ENCODE measurements around the gene DCTN1. TPM values are rescaled to one million over a fixed set of nuclear protein-coding genes. Genes with fewer than 3 reads are reported as not detected.

Gene DCTN1
- total RNA-seq, 2 donors from 2014 or later = 93.9 to 294 TPM

DNA sequence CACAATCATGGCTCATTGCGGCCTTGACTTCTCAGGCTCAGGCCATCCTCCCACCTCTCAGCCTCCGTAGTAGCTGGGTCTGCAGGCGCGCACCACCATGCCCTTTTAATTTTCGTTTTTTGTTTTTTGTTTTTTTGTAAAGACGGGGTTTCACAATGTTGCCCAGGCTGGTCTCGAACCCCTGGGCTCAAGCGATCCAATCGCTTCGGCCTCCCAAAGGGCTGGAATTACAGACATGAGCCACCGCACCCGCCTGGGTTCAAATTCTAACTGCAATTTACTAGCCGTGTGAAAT, 12.3 kb upstream of the DCTN1 start:
- Histone ChIP-seq H3K4me3 (peak overlapping the region; percentile 87 to 90), H3K27ac (no peak overlapping the region), H3K36me3 (no peaks in the 10 kb centered on the region), H3K4me1 (replicated peaks) (peaks cover 6% of the 10 kb centered on the region), H3K9me3 (no peaks in the 10 kb centered on the region), H3K27me3 (replicated peaks; ENCODE audit: insufficient read depth) (no peaks in the 10 kb centered on the region)
- DNase-seq (ENCODE audit: low spot score) = no peak
- intact Hi-C loops (cut with DNase I) = loop anchor here (2.0 kb wide), 1 partner anchor 28 kb away; the partner anchor contains the start of genes C2orf81 and WDR54
- WGBS = 69% methylated on average over 13 of the region's 13 CpGs
- TF ChIP-seq CTCF (IDR thresholded peaks at IDR 0.05) (no peak), POLR2A (IDR thresholded peaks at IDR 0.05) (no peak)

- intact Hi-C loops (cut with DNase I) = loop anchor here (2.0 kb wide), 1 partner anchor 29 kb away; the partner anchor contains the start of genes C2orf81 and WDR54
- peak; percentile 86 for DNase-seq (ENCODE audit: low spot score)
- no peaks in the 10 kb centered on the region for H3K36me3 ChIP-seq
- H3K4me3 ChIP-seq = peak overlapping the region; percentile 87 to 90
- no peaks in the 10 kb centered on the region for H3K27me3 ChIP-seq (replicated peaks; ENCODE audit: insufficient read depth)
- WGBS = under 1% methylated on average over 53 of the region's 62 CpGs
- peak overlapping the region; percentile 85 to 91 for H3K27ac ChIP-seq
- H3K9me3 ChIP-seq = no peaks in the 10 kb centered on the region
- TF ChIP-seq POLR2AphosphoS5 (IDR thresholded peaks at IDR 0.05) (peak; percentile 93), POLR2A (IDR thresholded peaks at IDR 0.05) (no peak), CTCF (IDR thresholded peaks at IDR 0.05) (peak; percentile 95 to 98 (median 96))
- peaks cover 6% of the 10 kb centered on the region for H3K4me1 ChIP-seq (replicated peaks)
These were observed 11.7 kb upstream of the DCTN1 start for GRCh38 chr2:74391580-74392448.

DNA sequence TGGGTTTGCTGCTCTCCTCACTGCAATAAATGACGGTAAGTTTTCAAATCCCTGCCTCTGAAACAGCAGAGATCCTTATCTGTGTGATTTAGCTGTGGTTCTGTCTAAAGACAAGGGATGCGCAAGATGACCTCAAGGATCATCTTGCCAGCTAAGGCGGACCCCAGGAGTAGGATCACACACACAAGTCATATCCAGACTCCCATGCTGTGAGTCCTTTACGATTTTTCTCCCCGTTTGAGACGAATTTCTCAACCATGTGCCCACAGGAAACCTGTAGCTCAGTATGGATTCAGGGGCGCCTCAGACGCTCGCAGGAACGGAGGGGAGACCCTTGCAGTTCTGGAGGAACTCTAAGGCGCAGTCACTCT, 11.1 kb upstream of the DCTN1 start:
- TF ChIP-seq CTCF (IDR thresholded peaks at IDR 0.05) (no peak), POLR2A (IDR thresholded peaks at IDR 0.05) (no peak), POLR2AphosphoS5 (IDR thresholded peaks at IDR 0.05) (no peak)
- H3K4me3 ChIP-seq = peak overlapping the region; percentile 87 to 90
- under 1% methylated on average over 11 of the region's 11 CpGs for WGBS
- peaks cover 6% of the 10 kb centered on the region for H3K4me1 ChIP-seq (replicated peaks)
- no peaks in the 10 kb centered on the region for H3K36me3 ChIP-seq
- no peak for DNase-seq (ENCODE audit: low spot score)
- no peaks in the 10 kb centered on the region for H3K27me3 ChIP-seq (replicated peaks; ENCODE audit: insufficient read depth)
- H3K9me3 ChIP-seq = no peaks in the 10 kb centered on the region
- intact Hi-C loops (cut with DNase I) = no loop called here
- H3K27ac ChIP-seq = peak overlapping the region; percentile 85 to 91

DNA sequence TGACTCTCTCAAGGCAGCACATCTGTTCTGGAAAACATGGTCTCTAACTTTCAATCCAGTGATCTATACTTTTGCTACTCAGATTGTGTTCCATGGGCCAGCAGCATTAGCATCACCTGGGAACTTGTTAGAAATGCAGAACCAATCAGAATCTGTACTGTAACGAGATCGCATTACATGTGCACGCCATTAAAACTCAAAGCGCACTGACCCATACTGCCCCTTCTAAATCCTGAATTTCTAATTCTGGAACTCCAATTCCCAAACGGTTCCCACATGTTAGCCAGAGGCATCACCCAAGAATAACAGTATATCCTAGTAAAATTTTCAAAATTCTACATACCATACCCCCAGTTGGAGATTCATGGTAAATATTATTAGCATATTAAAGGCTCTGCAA, 10.5 kb upstream of the DCTN1 start:
- H3K27ac ChIP-seq = no peak overlapping the region
- DNase-seq (ENCODE audit: low spot score) = no peak
- H3K4me3 ChIP-seq = peak overlapping the region; percentile 87 to 90
- H3K36me3 ChIP-seq = no peaks in the 10 kb centered on the region
- no peak for TF ChIP-seq POLR2A (IDR thresholded peaks at IDR 0.05)
- no peak for TF ChIP-seq POLR2AphosphoS5 (IDR thresholded peaks at IDR 0.05)
- TF ChIP-seq CTCF (IDR thresholded peaks at IDR 0.05) = no peak
- H3K9me3 ChIP-seq = no peaks in the 10 kb centered on the region
- H3K27me3 ChIP-seq (replicated peaks; ENCODE audit: insufficient read depth) = no peaks in the 10 kb centered on the region
- intact Hi-C loops (cut with DNase I) = no loop called here
- WGBS = 37% methylated on average over 5 of the region's 5 CpGs
- peaks cover 6% of the 10 kb centered on the region for H3K4me1 ChIP-seq (replicated peaks)

- DNase-seq (ENCODE audit: low spot score) = no peak
- Histone ChIP-seq H3K27me3 (replicated peaks; ENCODE audit: insufficient read depth) (no peaks in the 10 kb centered on the region), H3K9me3 (no peaks in the 10 kb centered on the region), H3K36me3 (no peaks in the 10 kb centered on the region), H3K4me1 (replicated peaks) (peaks cover 14% of the 10 kb centered on the region), H3K27ac (no peak overlapping the region), H3K4me3 (no peak overlapping the region)
- intact Hi-C loops (cut with DNase I) = no loop called here
- TF ChIP-seq POLR2A (IDR thresholded peaks at IDR 0.05) (no peak), POLR2AphosphoS5 (IDR thresholded peaks at IDR 0.05) (no peak), CTCF (IDR thresholded peaks at IDR 0.05) (no peak)
- WGBS = 85% methylated on average over 1 of the region's 1 CpG
These were observed 7.2 kb upstream of the DCTN1 start for GRCh38 chr2:74387346-74387745.
